Liver (tissue), 3 donors: ENCODE data around the gene HOXB3.

ENCODE experiments used
- CTCF ChIP-seq: fragments of 150-350 bp; IDR thresholded peaks from 2 replicates; pipeline ENCODE4 v1.5.1; 2017; ENCODE audit warnings: improper control_type of control experiment, low read depth, low read length; ENCODE audit not compliant: missing input control
- GABPA ChIP-seq, 2 donors: IDR thresholded peaks in 1 of 2; conservative IDR thresholded peaks in 1 of 2; 2 replicates each; pipeline ENCODE4 v1.6.1; 2016; ENCODE audit warnings: antibody characterized with exemption in 2 of 2, mild to moderate bottlenecking in 1 of 2, moderate library complexity in 1 of 2
- HNF4A ChIP-seq, 2 donors: conservative IDR thresholded peaks; 2 replicates each; pipeline ENCODE4 v1.6.1; 2016; ENCODE audit warnings: antibody characterized with exemption in 2 of 2, mild to moderate bottlenecking in 2 of 2
- JUND ChIP-seq, 2 donors: IDR thresholded peaks; 2 replicates each; pipeline ENCODE4 v1.6.1; 2016; ENCODE audit warnings: antibody characterized with exemption in 2 of 2
- RAD21 ChIP-seq, 2 donors: IDR thresholded peaks; 2 replicates each; pipeline ENCODE4 v1.6.1; 2016; ENCODE audit warnings: antibody characterized with exemption in 2 of 2, mild to moderate bottlenecking in 2 of 2
- REST ChIP-seq: IDR thresholded peaks from 2 replicates; pipeline ENCODE4 v1.6.1; 2016; ENCODE audit warnings: antibody characterized with exemption, mild to moderate bottlenecking
- RXRA ChIP-seq, 2 donors: IDR thresholded peaks; 2 replicates each; pipeline ENCODE4 v1.6.1; 2017 to 2018; ENCODE audit warnings: antibody characterized with exemption in 2 of 2, mild to moderate bottlenecking in 1 of 2
- ZBTB33 ChIP-seq: IDR thresholded peaks from 2 replicates; pipeline ENCODE4 v1.6.1; 2016; ENCODE audit warnings: antibody characterized with exemption
- donor health status: healthy.
- donor health status: healthy.

GRCh38 chr17:48526608-48527546 is 63.2 kb downstream of the HOXB3 start:
- no peak for TF ChIP-seq RXRA (IDR thresholded peaks at IDR 0.05)
- TF ChIP-seq CTCF, result no peak
- no peak for TF ChIP-seq ZBTB33
- TF ChIP-seq REST, result no peak
- no peak for TF ChIP-seq RAD21 (IDR thresholded peaks at IDR 0.05)
- TF ChIP-seq GABPA (IDR thresholded peaks at IDR 0.05 in 1 of 2, conservative IDR thresholded peaks at IDR 0.05 in 1 of 2), result no peak
- no peak for TF ChIP-seq HNF4A (conservative IDR thresholded peaks at IDR 0.05)
- no peak for TF ChIP-seq JUND (IDR thresholded peaks at IDR 0.05)
